NOMO-1 (cell line): ENCODE results near the gene FSIP1.

Experiments used
- DNase-seq, 2 experiments: peaks; one replicate each; lab custom pipeline; 2025; ENCODE audit not compliant: unreplicated experiment in 2 of 2; lab: John Stamatoyannopoulos, UW

Gene FSIP1

DNA sequence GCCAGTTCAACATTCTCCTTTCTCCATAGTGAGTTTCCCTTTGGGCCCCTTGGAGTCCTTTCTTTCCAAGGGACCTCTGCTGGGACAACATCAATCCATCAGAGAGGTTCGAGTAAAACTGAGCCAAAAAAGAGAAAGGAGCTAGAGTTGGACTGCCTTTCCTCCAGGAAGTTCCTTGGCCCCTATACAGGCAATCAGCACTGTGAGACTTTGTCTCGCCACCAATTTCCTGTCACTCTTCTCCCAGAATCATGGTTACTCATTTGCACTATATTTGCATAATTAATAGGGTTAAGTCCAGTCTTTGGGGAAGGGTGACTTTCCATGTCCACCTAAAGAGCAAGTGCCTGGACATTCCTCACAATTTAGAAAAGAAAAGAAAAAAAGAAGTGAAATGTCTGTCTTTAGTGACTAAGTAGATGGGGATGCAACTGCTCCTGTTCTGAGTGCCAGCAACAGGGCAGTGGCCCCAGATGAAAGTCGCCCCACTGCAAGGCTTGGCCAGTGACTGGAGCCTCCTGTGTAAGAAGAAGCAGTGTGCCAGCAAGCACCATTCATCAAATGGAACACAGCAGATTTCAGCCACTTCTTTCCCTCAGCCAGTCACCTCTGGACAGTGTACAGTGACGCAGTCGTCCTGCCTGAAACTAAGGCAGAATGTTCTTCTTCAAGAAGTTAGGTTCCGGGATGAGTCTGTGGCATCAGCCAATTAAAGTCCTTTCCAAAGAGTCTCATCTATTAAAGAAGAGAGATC lies 91.6 kb downstream of the FSIP1 start:
- DNase-seq, result no peak

GRCh38 chr15:39687965-39688364 lies 94.7 kb downstream of the FSIP1 start:
- DNase-seq, result no peak

DNA sequence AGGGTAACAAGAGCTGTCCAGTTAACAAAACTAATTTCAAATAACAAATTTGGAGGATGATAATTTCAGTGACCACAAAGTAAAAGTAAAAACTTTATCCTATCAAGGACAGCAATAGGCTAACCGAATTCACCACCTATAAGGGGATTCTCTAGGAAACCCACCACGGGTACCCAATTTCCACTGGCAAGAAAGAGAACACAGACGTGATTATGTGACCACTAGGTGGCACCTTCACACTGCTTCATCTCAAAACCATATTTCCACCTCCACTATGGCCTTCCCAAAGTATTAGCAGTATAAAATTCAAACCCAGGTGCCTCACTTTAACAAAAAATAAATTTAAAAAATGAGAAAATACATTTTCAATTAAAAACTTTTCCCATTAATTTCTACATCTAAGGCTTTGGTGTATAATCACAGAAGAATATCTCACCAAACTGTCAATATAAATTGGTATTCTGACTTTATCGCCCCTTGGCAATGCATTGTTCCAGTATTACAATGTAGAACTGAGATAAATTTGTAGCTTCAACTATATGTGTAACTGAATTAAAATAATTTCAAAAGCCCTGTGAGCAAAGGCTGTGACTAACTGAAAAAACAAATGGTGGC lies 96.5 kb downstream of the FSIP1 start:
- peak in 1 of 2 experiments; percentile 14 for DNase-seq

- DNase-seq, result no peak
Measured at GRCh38 chr15:39685367-39685766, 97.3 kb downstream of the FSIP1 start.

DNA sequence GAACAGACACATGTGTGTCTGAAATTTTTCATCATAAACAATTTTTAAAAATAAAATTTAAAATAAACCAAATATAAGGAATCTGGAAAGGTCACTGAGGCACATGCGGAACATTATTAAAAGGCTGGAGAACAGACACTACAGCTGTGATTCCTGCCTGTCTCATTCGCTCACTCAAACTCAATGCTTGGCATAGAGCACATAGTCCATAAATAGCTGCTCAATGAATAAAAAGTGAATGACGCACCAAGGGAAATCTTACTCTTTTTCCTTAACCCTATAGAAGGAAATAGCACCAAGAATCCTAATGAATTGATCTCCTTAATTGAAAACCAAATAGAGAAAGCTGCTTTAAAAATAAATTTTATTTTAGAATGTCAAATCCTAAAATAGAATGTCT lies 98.4 kb downstream of the FSIP1 start:
- no peak for DNase-seq

- no peak for DNase-seq
Measured at GRCh38 chr15:39682366-39682765, 100.3 kb downstream of the FSIP1 start.

- no peak for DNase-seq
Measured at GRCh38 chr15:39680868-39681267, 101.8 kb downstream of the FSIP1 start.

GRCh38 chr15:39672666-39673065 lies 110.0 kb downstream of the FSIP1 start:
- no peak for DNase-seq

DNA sequence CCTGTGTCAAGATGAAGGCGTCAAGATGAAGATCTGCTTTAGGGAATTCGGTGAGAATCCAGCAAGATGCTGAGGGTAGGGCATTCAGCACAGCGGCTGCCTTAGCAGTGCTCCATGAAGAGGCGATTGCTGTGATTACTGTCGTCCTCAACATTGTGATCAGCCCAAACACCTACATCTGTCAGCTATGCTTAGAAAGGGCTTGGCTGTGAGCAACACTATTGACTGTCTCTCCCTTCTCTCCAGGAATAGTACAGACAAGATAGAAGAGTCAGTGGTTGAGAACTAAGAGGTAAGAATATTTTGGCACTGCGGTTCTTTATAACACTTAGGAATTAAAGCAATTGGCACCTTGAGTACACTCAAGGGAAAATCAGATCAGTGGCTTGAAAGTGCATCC lies 110.5 kb downstream of the FSIP1 start:
- DNase-seq, result no peak

DNA sequence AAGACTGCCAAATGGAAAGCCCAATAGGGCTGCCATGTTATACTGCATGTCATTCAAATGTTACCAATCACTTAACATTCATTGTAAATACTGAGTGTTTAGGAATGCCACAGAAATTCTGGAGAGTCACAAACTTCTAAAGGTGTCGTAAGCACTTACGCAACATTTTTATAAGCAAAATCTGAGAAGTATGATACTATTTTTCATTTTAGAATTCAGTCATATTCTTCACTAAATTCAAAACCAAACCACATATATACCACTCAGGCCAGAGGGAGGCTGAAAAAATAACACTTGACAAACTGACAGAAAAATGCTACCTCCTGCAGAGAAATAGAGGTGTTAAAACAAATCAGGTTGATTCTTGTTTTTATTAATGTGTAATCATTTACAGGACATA lies 112.0 kb downstream of the FSIP1 start:
- DNase-seq, result no peak

GRCh38 chr15:39669661-39670060 lies 113.0 kb downstream of the FSIP1 start:
- no peak for DNase-seq

- no peak for DNase-seq
Measured at GRCh38 chr15:39669241-39669640, 113.4 kb downstream of the FSIP1 start.

- DNase-seq, result no peak
Measured at GRCh38 chr15:39668457-39668856, 114.2 kb downstream of the FSIP1 start.

- DNase-seq, result no peak
Measured at GRCh38 chr15:39667382-39668127, 115.1 kb downstream of the FSIP1 start.

DNA sequence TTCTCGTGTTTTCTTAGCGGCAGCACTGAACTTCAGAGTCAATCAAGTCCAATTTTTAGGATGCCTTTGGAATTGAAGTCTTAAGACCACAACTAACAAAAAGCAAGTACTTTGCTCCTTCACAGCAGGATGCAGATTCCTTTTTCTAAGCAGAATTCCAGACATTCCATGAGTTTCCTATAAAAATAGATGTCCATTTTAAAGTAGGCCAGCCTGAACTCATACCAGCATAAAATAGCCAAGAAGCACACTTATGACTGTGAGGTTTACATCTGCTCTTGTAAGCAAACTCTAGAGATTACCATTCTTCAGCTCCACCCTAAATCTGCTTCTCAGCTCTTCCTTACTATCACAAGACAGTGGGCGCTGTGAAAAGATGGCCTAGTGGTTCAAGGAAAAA lies 116.0 kb downstream of the FSIP1 start:
- DNase-seq, result no peak

DNA sequence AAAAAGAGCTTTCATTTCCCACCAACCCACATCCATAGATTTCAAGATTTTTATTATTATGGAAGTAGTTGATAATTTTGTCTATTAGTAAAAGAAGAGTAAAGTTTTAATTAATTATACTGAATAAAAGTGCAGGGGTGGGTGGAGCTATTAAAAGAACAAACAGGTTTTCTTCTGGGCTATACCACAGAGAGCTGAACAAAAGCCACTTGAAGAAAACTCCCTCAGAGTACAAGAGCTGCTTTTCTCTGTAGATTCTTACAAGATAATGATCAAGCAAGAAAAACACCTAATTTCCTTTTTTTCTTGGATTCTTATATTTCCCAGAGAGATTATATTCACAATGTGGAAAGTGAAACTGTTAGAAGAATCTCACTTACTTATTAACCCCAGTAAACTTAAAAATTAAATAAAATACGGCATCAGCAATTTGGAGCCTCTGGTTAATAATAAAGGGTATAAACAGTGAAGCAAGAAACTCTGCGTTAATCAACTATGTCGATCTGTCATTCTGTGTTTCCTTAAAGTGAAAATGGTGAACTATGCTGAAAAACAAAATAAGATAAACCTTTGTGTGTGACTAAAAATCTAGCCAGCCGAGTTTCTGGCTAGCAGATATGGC lies 116.9 kb downstream of the FSIP1 start:
- DNase-seq, result no peak

DNA sequence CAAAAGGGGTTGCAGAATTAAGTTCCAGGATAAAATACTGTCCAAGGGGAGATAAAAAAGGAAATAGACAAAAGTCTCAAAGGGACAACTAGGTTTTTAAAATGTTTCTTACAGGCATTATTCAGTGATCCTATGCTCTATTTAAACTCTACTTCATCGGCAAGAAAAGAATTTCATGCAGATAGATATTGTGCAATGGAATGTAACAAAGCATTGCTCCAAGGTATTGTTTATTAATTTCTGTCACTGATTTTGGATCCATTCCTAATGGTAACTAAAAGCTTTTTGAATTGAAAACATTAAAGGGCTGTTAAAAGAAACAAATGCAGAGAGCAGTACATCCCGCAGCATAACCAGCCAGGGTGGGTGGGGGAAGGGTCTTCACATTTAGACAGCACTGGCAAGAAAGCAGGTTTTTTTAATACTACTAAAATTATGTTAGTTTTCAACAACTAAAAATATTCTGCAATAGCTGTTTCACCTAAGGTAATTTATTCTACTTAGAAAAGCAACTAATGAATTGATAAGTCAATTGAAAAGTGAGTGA lies 118.9 kb downstream of the FSIP1 start:
- DNase-seq, result no peak

- DNase-seq, result no peak
Measured at GRCh38 chr15:39661776-39662175, 120.9 kb downstream of the FSIP1 start.

DNA sequence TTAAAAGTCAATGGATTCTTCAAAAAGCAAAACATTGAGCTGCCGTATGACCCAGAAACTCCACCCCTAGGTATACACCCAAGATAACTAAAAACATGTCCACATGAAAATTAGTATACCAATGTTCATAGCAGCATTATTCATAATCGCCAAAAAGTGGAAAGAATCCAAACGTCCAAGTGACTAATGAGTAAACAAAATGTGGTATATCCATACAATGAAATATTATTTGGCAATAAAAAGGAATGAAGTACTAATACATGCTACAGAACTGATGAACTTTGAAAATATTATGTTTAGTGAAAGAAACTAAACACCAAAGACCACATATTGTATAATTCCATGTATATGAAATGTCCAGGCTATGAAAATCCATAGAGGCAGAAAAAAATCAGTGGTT lies 123.9 kb downstream of the FSIP1 start:
- no peak for DNase-seq

DNA sequence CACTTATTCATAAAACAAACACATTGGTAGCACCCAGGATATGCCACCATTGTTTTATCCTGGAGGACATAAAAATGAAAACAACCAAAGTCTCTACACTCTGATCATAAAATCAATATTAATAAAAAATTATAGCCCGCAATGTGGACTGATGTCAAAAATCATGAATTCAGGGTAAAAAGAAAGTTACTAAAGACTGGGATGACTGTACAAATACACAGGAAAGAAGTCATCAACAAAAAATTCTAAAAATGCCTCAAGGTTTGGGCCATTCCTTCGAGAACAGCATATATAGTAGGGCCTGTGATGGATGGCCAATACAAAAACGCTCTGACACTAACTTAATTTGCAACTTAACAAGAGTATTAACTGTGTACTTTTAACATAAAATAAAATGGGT lies 125.0 kb downstream of the FSIP1 start:
- no peak for DNase-seq

- no peak for DNase-seq
Measured at GRCh38 chr15:39657181-39657580, 125.5 kb downstream of the FSIP1 start.
